ENCODE results near the gene SPACA4.

SPACA4 gene

GRCh38 chr19:48582168-48582567 is 24.4 kb upstream of the SPACA4 start:
- H3K4me3 ChIP-seq (ENCODE audit: low read depth, low read length) = no peak overlapping the region
- TF ChIP-seq CTCF (IDR thresholded peaks at IDR 0.05; ENCODE audit: control insufficient read depth, extremely low read depth, insufficient read depth) = no peak
- DNase-seq (ENCODE audit: low read depth) = no peak

- DNase-seq (ENCODE audit: low read depth) = no peak
- no peak overlapping the region for H3K4me3 ChIP-seq (ENCODE audit: low read depth, low read length)
- no peak for TF ChIP-seq CTCF (IDR thresholded peaks at IDR 0.05; ENCODE audit: control insufficient read depth, extremely low read depth, insufficient read depth)
These were observed 19.2 kb upstream of the SPACA4 start for GRCh38 chr19:48587387-48587786.

DNA sequence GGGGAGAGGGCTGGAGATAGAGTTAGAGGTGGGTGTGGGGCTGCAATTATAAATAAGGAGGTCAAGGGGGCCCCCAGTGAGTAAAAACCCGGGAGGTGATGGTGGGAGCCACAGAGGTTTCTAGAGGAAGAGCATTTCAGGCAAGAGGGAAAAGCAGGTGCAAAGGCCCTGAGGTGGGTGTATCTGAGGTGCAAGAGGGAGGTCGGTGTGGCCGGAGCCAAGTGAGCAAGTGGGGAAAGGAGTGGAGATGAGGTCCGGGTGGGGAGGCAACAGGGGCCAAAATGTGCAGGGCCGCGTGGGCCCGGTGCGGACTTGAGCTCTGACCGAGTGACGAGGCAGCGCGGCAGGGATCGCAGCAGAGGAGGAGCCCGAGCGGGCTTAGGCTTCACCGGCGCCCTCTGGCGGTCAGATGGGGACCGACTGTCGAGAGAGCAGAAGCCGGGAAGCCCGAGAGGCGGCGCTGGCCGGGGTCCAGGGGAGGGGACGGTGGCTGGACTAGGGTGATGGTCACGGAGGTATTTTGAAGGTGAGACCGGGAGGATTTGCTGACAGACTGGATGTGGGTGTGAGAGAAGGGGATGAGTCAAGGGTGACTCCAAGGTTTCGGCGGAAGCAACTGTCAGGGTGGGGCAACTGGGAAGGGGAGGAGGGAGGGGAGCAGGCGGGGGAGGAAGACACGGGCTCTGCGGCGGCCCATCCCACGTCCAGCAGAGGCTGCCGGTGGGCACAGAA is 17.7 kb upstream of the SPACA4 start:
- TF ChIP-seq CTCF (IDR thresholded peaks at IDR 0.05; ENCODE audit: control insufficient read depth, extremely low read depth, insufficient read depth) = peak; percentile 44
- DNase-seq (ENCODE audit: low read depth) = no peak
- H3K4me3 ChIP-seq (ENCODE audit: low read depth, low read length) = no peak overlapping the region

DNA sequence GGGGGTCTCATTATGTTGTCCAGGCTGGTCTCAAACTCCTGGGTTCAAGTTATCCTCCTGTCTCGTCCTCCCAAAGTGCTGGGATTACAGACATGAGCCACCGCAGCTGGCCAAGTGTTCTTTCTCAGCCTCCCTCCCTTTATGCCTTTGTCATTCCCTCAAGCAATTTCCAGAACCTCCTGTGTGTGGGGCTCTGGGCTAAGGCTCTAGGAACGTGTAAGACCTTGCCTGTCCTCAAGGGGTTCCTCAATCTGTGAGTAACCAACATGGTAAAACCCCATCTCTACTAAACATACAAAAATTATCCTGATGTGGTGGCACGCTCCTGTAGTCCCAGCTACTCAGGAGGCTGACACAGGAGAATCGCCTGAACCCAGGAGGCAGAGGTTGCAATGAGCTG is 15.5 kb upstream of the SPACA4 start:
- no peak overlapping the region for H3K4me3 ChIP-seq (ENCODE audit: low read depth, low read length)
- DNase-seq (ENCODE audit: low read depth) = no peak
- TF ChIP-seq CTCF (IDR thresholded peaks at IDR 0.05; ENCODE audit: control insufficient read depth, extremely low read depth, insufficient read depth) = no peak

- no peak overlapping the region for H3K4me3 ChIP-seq (ENCODE audit: low read depth, low read length)
- no peak for TF ChIP-seq CTCF (IDR thresholded peaks at IDR 0.05; ENCODE audit: control insufficient read depth, extremely low read depth, insufficient read depth)
- DNase-seq (ENCODE audit: low read depth) = no peak
These were observed 11.4 kb upstream of the SPACA4 start for GRCh38 chr19:48595171-48595570.

- no peak for DNase-seq (ENCODE audit: low read depth)
- no peak for TF ChIP-seq CTCF (IDR thresholded peaks at IDR 0.05; ENCODE audit: control insufficient read depth, extremely low read depth, insufficient read depth)
- H3K4me3 ChIP-seq (ENCODE audit: low read depth, low read length) = no peak overlapping the region
These were observed 10.7 kb upstream of the SPACA4 start for GRCh38 chr19:48595833-48596232.

DNA sequence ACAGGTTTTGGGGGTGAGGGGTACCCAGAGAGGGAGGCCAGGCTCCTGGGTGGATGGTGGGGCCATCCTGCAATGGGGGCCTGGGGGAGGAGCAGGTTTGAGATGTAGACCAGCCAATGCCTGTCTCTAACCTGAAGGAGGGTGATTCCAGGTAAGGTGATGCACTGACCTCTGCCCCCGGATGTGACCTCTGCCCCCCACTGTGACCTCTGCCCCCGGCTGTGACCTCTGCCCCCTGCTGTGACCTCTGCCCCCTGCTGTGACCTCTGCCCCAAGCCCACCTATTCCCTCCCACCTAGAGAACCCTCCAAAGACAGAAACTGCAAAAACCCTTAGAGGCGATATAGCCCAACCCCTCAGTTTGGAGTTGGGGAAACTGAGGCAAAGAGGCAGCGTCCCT is 10.3 kb upstream of the SPACA4 start:
- DNase-seq (ENCODE audit: low read depth) = no peak
- H3K4me3 ChIP-seq (ENCODE audit: low read depth, low read length) = no peak overlapping the region
- no peak for TF ChIP-seq CTCF (IDR thresholded peaks at IDR 0.05; ENCODE audit: control insufficient read depth, extremely low read depth, insufficient read depth)
